Ovary (tissue), 3 donors: ENCODE results near the gene MAGEA2B.

Source experiments
- CTCF ChIP-seq, 3 donors: fragments of 450-650 bp in 2 of 3; fragments of 200-600 bp in 1 of 3; IDR thresholded peaks; one replicate each; pipeline versions ENCODE4 v1.5.1 to v1.8.0; 2016 to 2022; ENCODE audit warnings: antibody characterized with exemption in 3 of 3, mild to moderate bottlenecking in 1 of 3
- EP300 ChIP-seq: sonication (generic); formaldehyde crosslinking; IDR thresholded peaks from one replicate; pipeline ENCODE4 v1.6.1; 2017; ENCODE audit warnings: antibody characterized with exemption
- POLR2A ChIP-seq: fragments of 450-650 bp; IDR thresholded peaks from one replicate; pipeline ENCODE4 v1.6.1; 2017; ENCODE audit warnings: antibody characterized with exemption, mild to moderate bottlenecking, moderate library complexity
- donor health status: DM: no; HTN: no; CAD: no.

- TF ChIP-seq CTCF (IDR thresholded peaks at IDR 0.05) (no peak), POLR2A (no peak), EP300 (no peak)
These were observed 11.0 kb downstream of the MAGEA2B start for GRCh38 chrX:152725409-152725808.
